Muscle of arm (tissue), 12 donors: ENCODE measurements around the gene PIEZO1. TPM values are rescaled to one million over a fixed set of nuclear protein-coding genes. Genes with fewer than 3 reads are reported as not detected.

Experiments used
- DNase-seq: peaks from one replicate; pipeline ENCODE4 v3.0.0-alpha.2; 2013
- polyA plus RNA-seq, 12 donors: library from polyadenylated mRNA; unstranded; fragments of 120-200 nt; gene quantifications; one replicate each; pipeline ENCODE4 v1.2.1, GENCODE V29; 2013; ENCODE audit not compliant: insufficient read length in 12 of 12

Gene PIEZO1
- polyA plus RNA-seq, 12 donors = 36.1 to 78.2 (median 48.2) TPM; not detected in 1

DNA sequence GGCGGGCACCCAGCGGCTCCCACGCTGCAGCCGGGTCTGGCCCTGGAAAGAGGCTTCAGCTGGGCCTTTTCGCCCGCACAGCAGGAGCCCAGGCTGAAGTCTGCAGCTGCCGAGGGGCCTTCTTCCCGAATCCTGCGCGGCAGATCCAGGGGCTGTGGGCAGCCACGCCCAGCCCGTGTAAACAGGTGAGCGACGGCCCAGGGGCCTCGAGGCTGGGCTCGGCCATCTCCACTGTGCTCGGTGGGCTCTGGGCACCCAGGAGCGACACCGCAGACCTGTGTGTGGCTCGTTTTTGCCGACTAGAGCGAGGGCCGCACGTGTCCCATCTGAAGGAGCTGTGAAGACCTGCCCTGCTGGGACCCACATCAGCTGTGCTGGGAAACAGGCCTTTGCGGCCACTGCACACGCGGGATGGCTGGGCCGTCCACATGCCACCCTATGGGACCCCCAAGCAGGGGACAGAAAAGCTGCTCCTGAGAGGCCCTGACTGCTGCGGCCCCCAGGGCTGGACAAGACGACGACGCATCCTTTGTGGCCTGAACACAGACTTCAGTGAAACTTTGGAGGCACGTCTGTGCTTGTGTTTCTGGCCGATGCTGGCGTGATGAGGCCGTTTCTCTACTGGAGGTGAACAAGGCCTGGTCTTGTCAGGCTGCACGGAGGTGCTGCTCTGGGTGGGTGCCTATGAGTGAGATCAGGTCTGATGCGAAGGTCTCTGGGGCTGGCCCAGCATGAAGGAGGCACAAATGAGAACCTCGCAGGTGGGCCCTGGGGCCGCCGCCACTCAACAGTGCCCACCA, 31.9 kb upstream of the PIEZO1 start:
- no peak for DNase-seq

DNA sequence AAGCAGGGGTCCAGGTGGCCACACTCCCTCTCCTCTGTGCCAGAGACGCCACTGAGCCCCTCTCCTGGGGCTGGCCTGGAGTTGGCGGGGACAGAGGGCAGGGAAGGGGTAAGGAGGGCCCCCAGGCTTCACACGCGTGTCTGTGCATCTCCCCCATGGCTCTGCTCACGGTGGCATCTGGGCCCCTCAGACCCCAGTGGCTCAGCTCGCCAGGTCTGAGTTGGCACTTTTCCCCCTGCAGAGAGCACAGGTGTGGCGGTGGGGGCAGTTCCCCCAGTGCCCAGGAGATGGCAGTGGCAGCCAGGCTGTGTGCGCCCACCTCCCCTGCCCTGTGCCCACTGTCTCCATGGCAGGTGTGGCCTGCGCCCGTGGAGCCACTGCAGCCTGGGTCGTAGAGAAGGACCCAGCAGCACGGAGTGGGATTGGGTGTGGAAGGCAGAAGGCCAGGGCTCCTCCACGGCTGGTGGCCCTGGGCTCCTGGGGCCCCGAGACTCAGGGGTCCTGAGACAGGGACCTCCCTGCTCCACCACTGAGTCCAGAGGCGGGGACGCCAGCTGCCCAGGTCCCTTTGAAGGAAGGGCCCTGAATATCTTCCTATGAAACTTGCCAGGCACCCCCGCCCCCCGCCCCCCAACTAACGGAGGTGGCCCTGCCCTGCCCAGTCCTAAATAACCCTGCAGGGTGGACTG, 31.0 kb upstream of the PIEZO1 start:
- no peak for DNase-seq

DNA sequence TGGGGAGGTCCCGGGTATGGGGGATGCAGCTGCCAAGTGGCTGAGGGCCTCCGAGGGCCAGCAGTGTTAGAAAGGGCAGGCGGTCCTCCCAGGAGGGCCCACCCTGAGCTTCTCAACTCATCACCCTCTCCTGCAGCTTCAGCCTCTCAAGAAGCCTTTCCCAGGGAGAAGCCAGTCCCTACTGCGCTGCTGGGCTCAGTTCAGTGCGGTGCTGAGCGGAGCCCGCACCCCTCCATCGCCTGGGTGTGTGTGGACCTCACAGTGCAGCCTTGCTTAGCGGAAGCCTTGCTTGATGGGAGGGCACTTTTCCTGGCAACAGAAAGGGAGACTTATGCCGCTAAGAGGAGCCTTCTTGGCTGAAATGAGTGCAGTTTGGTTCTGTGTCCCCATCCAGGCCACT, 30.2 kb upstream of the PIEZO1 start:
- no peak for DNase-seq

DNA sequence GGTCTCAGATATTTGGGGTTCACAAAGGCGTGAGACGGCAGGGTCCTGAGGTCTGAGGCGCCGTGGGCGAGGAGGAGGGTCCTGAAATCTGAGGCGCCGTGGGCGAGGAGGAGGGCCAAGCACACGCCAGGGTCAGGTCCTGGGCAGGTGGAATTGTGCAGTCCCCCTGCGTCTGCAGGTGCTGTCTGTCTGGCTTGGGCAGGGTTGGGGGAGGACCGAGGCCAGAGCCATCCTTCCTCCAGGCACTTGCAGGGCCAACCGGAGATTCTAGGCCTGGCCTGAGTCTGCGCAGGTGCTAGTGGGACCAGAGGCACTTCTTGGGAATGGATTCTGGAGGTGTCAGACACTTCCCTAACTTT, 29.1 kb upstream of the PIEZO1 start:
- DNase-seq = no peak

DNA sequence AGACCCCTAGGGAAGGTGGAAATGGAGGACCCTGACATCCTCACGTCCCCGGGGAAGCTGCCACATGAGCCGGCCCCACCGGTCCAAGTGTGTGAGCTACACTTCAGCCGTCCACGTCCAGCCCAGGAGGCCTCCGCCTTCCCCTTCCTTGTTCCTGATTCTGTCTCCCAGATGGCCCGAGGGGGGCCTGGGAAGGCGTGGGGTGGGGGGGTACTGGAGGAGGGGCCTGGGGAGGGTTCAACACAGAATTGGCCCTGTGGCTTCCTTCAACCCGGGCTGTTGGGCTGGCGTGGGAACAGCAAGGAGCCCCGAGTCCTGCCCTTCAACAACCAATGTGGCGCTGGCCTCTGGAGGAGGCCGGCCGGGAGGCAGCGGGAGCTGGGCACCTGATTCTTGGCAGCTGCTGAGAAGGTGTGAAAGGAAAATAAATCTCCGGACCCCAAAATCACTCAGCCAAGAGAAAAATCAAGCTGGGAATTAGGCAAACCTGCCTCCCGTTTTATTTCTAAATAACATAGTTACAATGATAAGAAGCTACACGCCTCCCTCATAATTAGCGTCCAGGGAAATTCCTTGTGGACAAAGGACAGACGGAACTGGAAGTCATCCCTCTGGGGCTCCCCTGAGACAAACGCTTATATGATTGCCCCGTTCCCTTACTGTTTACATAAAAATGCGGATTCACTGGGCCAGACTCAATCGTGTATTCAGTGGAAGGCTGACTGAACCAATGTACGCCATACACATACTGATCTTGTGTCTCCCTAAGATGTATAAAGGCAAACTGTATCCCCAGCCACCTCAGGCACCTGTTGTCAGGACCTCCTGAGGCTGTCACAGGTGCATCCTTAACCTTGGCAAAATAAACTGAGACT, 28.5 kb upstream of the PIEZO1 start:
- DNase-seq = no peak

DNA sequence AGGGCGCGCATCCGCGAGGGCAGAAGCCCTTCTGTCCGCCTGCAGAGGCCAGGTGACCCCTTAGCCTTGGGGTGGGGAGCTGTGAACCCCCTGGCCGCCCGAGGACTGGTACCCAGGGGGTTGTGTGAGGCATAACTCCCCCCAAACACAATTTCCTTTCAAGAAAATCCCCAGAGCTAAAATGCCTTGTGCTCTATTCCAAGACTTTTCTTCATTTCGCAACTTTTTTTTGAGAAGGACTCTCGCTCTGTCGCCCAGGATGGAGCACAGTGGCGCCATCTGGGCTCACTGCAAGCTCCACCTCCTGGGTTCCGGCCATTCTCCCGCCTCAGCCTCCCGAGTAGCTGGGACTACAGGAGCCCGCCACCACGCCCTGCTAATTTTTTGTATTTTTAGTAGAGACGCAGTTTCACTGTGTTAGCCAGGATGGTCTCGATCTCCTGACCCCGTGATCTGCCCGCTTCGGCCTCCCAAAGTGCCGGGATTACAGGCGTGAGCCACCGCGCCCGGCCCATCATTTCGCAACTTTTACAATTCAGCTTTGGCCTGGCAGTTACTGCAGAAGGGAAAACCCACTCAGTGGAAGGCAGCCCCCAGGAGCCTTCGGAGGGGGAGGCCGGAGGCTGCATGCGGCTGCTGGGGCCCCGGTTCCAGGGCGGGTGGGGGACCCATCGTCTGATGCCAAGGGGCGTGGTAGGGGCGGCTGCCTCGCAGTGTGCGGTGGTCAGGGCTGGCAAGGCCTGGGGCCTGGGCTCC, 27.7 kb upstream of the PIEZO1 start:
- no peak for DNase-seq

DNA sequence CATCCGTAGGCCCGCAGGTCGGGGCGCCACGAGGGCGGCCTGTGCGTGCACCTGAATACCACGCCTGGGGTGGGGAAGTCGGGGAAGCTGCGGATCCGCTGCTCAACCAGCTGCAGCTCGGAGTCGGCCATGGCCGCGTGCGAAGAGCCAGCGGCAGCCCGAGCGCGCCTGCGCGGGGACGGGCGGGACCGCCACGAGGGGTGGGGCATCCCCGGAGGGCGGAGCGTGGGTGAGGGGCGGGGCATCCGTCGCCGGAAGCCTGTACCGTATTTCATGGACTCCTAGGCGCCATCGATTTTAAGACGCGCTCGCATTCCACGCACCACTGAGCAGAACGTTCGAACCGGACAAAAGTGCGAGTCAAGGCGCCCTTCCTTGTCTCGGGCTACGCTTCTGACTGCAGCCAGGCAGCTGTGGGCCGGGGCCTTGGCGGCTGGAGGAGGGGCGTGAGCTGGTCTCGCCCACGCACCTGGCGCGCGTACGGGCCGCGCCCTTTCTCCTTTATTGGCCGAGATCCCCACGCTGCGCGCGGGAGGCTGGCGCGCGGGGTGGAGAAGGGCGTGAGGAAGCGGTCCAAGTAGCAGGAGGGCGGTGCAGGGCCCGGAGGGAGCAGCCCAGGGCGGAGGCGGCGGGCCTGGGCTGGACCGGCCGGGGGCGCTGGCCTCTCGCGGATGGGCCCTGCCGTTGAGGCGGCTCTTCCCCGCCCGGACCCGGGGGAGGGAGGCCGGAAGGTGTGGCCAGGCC, 26.9 kb upstream of the PIEZO1 start, which contains the start of gene APRT:
Gene APRT (minus strand): TSS at position 160 of the 744 bp plus-strand sequence. CDS start 29 bp downstream, at position 131.
- peak; percentile 95 for DNase-seq

DNA sequence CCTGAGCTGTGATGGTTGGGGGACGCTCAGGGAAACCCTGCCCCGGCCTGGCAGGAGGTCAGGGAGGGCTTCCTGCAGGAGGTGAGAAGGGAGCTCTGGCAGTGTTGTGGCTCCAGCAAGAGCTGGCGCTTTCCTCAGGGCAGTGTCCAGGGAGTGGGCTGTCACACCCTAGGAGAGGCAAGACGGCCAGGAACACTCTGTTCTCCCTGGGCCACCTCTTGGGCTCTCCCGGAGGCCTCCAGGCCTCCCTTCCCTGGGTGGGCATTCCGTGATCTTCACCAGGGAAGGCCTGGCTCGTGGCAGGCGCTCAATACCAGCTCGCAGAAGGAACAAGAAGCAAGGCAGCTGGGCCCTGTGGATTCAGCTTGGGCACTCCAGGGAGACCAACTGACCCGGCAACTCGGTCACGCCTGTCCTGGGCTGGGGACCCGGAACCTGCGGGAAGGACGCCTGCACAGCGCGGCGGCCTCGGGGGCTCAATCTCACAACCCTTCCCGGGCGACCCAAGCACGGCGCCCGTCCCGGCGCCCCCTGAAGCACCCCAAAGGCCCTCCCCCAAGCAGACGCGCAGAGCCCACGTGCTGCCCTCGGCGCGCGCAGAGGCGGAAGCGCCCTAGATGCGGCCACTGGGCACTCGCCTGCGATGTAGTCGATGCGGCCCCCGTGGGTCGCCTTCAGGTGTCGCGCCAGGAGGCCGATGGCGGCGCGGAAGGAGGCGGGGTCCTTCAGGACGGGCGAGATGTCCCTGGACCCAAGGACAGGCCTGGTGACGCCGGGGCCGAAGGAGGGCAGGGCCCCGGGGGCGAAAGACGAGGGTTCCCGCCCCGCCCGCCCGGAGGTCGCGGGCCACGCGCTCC, 26.1 kb upstream of the PIEZO1 start:
- peak; percentile 90 for DNase-seq

DNA sequence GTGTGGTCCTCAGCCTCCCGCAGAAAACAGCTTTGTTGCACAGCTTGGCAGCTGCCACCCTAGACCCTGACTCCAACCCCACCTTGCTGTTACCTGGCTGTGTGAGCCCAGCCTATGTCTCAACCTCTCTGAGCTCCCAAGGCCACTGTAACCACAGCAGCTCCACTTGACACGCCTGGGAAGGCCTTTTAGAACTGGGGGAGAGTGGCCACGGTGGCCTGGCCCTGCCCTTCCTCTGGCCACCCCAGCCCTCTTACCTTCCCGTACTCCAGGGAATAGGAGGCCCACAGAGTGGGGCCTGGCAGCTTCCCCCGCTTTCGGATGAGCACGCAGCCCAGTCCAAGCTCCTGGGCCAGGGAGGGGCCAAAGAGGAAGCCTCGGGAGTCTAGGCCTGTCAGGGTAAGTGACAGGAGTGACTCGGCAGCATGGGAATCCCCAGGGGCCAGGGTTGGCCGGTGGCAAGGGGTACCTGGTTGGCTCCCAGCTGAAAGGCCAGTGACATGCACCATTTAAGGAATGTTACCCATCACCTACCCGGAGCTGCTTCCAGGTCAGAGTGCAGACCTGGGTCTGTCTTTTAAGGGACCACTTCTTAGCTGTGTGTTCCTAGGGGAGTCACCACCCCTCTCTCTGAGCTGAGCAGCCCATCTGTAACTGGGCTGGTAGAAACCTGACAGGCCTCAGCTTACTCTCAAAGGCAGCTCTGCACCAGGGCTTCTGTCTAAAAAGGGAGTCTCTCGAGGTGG, 25.3 kb upstream of the PIEZO1 start:
- DNase-seq = no peak

DNA sequence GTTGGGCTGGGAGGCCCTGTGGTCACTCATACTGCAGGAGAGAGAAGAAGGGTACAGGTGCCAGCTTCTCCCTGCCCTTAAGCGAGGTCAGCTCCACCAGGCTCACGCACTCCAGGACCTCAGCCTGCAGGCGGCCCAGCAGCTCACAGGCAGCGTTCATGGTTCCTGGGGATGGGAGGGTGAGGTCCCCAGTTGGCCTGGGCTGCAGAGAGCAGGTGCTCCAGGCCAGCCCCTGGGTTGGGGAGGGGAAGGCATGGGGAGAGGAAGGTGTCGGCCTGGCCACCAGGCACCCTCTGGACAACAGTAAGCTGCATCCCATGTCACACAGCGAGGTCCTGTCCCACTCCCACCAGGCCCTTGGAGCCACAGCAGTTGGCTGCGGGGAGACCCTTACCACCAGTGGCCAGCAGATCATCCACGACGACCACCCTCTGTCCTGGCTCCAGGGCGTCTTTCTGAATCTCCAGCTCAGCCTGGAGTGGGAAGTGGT, 24.7 kb upstream of the PIEZO1 start:
- no peak for DNase-seq

DNA sequence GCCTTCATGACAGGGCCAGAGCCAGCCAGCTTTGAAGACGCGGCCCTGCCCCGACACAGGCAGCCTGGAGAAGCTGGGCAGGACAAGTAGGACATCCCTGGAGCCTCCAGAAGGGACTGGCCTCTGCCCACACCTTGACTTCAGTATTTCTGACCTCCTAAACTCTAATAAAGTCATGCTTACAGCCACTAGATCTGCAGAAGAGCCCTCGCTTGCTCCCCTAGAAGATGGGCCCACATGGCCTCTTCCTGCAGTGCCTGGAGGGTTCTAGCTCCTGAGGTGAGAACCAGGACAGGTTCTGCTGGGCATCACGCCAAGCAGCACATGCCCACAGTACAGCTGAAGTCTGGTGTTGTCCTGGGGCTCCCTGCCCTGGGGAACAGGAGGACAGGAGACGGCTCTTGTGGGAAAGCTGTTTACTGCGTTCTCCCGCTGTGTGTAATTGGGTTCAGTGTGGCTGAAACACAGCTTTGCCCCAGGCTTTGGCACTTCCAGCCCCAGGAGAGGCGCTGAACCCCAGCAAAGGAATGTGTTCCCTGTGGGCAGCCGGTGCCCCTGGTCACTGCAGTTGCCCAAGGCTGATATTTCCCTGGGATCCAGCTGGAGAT, 24.2 kb upstream of the PIEZO1 start:
- no peak for DNase-seq

DNA sequence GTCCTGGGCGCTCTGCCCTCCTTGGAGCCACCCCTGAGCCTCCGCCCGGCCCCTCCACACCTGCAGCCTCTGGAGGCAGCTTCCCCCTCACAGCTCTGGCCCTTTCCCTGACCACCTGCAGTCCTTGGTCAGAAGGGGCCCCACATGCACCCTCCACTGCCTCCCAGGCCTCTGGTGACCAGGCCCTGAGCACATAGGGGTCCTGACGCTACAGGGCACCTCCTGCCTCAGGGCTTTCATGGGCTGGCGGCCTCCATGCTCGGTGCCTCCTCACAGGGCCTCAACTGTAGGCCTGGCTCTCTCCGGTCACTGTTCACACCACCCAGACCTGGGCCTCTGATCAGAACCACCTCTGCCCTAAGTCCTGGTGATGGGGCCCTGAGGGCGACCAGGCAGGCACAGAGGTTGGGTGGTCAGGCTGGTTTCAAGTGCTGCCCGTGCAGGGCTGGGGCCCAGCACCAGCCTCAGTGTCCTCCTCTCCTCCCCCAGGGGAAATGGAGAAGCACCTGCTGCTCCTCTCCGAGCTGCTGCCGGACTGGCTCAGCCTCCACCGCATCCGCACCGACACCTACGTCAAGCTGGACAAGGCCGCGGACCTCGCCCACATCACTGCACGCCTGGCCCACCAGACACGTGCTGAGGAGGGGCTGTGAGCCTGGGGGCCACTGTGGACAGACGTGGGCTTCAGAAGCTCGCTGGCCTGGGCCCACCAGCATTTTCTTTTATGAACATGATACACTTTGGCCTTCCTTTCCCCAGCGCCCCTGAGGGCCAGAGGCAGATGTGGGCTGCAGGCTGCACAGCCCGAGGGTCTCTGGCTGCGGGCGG, 22.8 kb upstream of the PIEZO1 start:
- DNase-seq = no peak

DNA sequence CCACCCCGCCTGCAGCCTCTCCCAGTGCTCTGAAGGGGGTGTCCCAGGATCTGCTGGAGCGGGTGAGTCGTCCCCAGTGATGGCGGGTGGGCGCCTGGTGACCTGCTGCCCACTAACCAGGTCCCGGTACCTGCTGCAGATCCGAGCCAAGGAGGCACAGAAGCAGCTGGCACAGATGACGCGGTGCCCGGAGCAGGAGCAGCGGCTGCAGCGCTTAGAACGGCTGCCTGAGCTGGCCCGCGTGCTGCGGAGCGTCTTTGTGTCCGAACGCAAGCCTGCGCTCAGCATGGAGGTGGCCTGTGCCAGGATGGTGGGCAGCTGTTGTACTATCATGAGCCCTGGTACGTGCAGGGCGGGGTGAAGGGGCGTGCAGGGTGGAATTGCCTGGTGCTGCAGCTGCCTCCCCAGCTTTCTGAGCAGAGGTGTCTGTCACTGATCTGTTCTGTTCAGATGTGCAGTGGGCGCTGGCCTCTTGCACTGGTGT, 22.2 kb upstream of the PIEZO1 start:
- DNase-seq = no peak

DNA sequence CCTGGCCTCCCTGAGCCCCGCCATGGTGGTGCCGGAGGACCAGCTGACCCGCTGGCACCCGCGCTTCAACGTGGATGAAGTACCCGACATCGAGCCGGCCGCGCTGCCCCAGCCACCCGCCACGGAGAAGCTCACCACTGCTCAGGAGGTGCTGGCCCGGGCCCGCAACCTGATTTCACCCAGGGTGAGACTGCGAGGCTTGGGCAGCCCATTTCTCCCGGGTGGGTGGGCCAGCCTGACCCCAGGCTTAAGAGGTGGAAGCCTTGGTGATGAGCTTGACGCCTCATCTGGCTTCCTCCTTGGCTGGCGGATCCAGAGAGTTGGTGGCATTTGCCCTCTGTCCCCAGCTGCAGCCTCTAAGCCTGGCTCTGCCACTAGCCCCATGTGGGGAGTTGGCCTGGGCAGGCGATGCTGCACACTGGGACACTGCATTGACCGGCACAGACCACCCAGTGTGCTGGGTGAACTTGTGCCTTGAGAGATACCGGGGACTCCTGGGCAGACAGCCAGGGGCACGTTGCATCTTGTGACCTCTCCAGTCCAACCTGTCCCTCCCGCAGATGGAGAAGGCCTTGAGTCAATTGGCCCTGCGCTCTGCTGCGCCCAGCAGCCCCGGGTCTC, 21.6 kb upstream of the PIEZO1 start:
- no peak for DNase-seq

DNA sequence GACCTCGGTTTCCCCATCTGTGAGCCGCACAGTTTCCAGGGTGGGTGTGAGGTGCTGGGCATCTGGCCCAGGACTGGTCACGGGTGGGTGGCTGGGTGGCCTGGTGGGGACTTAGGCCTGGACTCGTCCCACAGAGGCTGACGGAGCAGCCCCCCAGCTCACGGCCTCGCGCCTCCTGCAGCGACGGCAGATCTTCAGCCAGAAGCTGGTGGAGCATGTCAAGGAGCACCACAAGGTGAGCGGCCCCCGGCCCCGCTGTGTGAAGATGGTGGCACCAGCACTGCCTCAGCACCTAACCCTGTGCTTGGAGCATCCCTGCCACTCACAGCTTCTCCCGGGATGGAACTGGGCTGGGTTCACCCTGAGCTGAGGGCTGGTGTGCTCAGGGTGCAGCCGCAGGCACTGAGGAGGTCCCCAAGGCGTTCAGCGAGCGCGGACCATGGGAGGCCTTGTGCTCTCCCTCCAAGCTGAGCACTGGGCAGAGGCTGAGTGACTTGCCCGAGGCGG, 20.9 kb upstream of the PIEZO1 start:
- DNase-seq = no peak

DNA sequence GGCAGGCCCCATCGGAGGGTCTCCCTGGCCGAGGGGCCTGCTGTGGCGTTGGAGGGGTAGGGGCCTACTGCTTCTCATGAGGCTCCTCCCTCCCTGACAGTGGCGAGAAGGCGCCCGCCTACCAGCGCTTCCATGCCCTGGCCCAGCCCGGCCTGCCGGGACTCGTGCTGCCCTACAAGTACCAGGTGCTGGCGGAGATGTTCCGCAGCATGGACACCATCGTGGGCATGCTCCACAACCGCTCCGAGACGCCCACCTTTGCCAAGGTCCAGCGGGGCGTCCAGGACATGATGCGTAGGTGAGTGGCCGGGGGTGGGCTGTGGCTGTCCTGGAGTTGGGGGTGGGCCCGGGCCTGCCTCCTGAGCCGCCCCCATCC, 20.3 kb upstream of the PIEZO1 start:
- no peak for DNase-seq
